ENCODE data around the gene SLC19A1.

DNA sequence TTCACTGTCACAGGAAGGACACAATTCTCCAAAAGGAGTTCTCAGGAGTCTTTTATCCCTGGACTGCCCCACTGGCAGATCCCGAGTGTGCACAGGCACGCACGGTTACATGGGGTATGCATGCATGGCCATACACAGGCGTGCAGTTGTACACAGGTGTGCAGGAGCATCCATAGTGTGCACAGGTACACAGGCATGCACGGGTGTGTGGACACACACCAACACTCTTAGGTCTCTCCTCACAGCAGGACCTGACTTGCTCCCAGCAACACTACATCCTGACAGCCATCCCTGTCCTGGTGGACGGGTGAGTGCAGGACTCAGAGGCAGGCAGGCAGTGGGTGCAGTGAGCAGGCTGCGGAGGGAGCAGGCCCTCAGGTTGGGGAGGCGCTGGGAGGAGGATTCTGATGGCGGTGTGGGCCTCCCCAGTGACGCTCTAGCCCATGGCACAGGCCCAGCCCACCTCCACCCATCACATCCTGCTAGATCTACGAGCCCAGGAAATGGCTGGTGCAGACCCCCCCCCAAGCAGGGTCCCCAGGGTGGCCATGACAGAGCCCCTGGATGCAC, 28.4 kb downstream of the SLC19A1 start:
- TF ChIP-seq, protein P1, sequence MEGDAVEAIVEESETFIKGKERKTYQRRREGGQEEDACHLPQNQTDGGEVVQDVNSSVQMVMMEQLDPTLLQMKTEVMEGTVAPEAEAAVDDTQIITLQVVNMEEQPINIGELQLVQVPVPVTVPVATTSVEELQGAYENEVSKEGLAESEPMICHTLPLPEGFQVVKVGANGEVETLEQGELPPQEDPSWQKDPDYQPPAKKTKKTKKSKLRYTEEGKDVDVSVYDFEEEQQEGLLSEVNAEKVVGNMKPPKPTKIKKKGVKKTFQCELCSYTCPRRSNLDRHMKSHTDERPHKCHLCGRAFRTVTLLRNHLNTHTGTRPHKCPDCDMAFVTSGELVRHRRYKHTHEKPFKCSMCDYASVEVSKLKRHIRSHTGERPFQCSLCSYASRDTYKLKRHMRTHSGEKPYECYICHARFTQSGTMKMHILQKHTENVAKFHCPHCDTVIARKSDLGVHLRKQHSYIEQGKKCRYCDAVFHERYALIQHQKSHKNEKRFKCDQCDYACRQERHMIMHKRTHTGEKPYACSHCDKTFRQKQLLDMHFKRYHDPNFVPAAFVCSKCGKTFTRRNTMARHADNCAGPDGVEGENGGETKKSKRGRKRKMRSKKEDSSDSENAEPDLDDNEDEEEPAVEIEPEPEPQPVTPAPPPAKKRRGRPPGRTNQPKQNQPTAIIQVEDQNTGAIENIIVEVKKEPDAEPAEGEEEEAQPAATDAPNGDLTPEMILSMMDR (conservative IDR thresholded peaks at IDR 0.05) = no peak
- TF ChIP-seq ZFX (IDR thresholded peaks at IDR 0.05) = 0 out of 2 replicates have a peak, but pooled peaks have one; percentile 13

Data from C4-2B (cell line).